ENCODE results near the gene ISCA2.
A peak's percentile ranks its signal among the peaks of the same experiment; 100 is the strongest.
"Not testable (repeated sequence)": the region's sequence is repeated elsewhere in the genome, so short reads cannot be mapped to it uniquely, and the experiment has no call there.

The ISCA2 gene

DNA sequence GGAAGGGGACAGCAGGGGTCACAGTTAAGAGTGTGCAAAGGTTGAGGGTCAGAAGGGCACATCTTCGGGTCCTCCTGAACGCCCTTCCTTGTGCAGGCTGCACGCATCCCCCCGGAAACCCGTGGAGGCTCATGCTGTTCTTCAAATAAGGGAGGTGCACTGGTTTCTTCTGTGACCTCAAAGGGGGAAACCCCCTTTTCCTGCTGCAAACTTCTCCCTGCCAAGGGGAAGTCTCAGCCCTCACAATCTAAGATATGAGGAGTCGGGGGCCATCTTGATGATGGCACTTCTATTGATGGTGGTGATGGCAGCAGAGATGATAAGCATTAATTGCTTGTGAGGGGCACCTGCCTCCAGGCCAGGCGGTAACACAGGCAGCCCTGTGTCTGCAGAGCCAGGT, 40.0 kb downstream of the ISCA2 start:
- H3K4me2 ChIP-seq (ENCODE audit: low read length): no peak overlapping the region
- no peak overlapping the region for H3K18ac ChIP-seq (ENCODE audit: low read length)
- no peak for DNase-seq
- no peaks in the 10 kb centered on the region for H3K36me3 ChIP-seq (ENCODE audit: control insufficient read depth, insufficient read depth, low read length)
- no peak overlapping the region for H3K9ac ChIP-seq (ENCODE audit: low read length)
- no peaks in the 10 kb centered on the region for H3K4me1 ChIP-seq (ENCODE audit: control insufficient read depth, low read depth, low read length)
- H4K8ac ChIP-seq (ENCODE audit: low read depth, low read length): no peak overlapping the region
- no CpG with 5 or more reads among the region's 7 CpGs for WGBS (ENCODE audit: extremely low coverage, insufficient coverage, low lambda C conversion rate)
- H3K4ac ChIP-seq (ENCODE audit: low read depth, low read length): no peak overlapping the region
- H3K56ac ChIP-seq (ENCODE audit: low read length): no peak overlapping the region
- no peak overlapping the region for H3K27ac ChIP-seq (ENCODE audit: low read depth, low read length)
- no peak overlapping the region for H2BK5ac ChIP-seq (ENCODE audit: low read length)
- no peak overlapping the region for H2AK5ac ChIP-seq (ENCODE audit: low read length)
- H3K79me2 ChIP-seq (ENCODE audit: control insufficient read depth, insufficient read depth, low read length): no peaks in the 10 kb centered on the region
- H4K5ac ChIP-seq (ENCODE audit: low read length): no peak overlapping the region
- no peaks in the 10 kb centered on the region for H3K27me3 ChIP-seq (ENCODE audit: insufficient read depth, low read length, poor library complexity)
- H3K79me1 ChIP-seq (ENCODE audit: low read length): no peaks in the 10 kb centered on the region
- no peak overlapping the region for H3K23ac ChIP-seq (ENCODE audit: low read length)
- H2BK120ac ChIP-seq (ENCODE audit: low read depth, low read length): no peak overlapping the region
- no peak overlapping the region for H3K4me3 ChIP-seq (ENCODE audit: low read length)
- H2BK15ac ChIP-seq (replicated peaks; ENCODE audit: low read depth): no peak overlapping the region

DNA sequence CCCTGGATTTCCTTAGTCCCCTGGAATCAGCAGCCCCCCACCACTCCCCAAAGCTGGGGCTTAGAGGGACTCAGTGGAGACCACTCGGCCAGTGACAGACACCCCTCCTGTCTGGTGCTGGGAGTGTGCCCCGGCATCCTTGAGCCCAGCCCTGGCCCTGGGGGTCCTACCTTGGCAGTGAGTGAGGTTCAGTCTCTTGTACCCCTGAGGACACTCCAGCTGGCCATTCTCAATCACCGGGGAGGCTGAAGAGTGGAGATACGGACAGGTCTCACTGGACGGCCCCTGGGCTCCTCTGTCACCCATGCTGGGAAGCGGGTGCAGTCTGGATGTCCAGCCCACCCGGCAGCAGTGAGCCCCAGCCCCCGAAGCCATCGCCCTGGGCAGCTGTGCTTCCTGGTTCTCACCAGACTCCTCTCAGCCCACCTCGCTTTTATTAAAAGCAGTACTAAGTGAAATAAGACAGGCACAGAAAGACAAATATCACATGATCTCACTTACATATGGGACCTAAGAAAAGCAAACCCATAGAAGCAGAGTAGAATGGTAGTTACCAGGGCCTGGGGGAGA, 42.3 kb downstream of the ISCA2 start:
- Histone ChIP-seq H2BK120ac (ENCODE audit: low read depth, low read length) (no peak overlapping the region), H3K36me3 (ENCODE audit: control insufficient read depth, insufficient read depth, low read length) (no peaks in the 10 kb centered on the region), H3K4me1 (ENCODE audit: control insufficient read depth, low read depth, low read length) (no peaks in the 10 kb centered on the region), H2AK5ac (ENCODE audit: low read length) (no peak overlapping the region), H3K79me2 (ENCODE audit: control insufficient read depth, insufficient read depth, low read length) (no peaks in the 10 kb centered on the region), H3K4me3 (ENCODE audit: low read length) (no peak overlapping the region), H3K4ac (ENCODE audit: low read depth, low read length) (no peak overlapping the region), H2BK15ac (replicated peaks; ENCODE audit: low read depth) (no peak overlapping the region), H3K27ac (ENCODE audit: low read depth, low read length) (no peak overlapping the region), H4K8ac (ENCODE audit: low read depth, low read length) (no peak overlapping the region), H3K23ac (ENCODE audit: low read length) (no peak overlapping the region), H3K27me3 (ENCODE audit: insufficient read depth, low read length, poor library complexity) (no peaks in the 10 kb centered on the region), H2BK5ac (ENCODE audit: low read length) (no peak overlapping the region), H3K79me1 (ENCODE audit: low read length) (no peaks in the 10 kb centered on the region), H3K18ac (ENCODE audit: low read length) (no peak overlapping the region), H3K56ac (ENCODE audit: low read length) (no peak overlapping the region), H3K9ac (ENCODE audit: low read length) (no peak overlapping the region), H3K4me2 (ENCODE audit: low read length) (no peak overlapping the region), H4K5ac (ENCODE audit: low read length) (no peak overlapping the region)
- DNase-seq: no peak
- WGBS (ENCODE audit: extremely low coverage, insufficient coverage, low lambda C conversion rate): no CpG with 5 or more reads among the region's 10 CpGs

DNA sequence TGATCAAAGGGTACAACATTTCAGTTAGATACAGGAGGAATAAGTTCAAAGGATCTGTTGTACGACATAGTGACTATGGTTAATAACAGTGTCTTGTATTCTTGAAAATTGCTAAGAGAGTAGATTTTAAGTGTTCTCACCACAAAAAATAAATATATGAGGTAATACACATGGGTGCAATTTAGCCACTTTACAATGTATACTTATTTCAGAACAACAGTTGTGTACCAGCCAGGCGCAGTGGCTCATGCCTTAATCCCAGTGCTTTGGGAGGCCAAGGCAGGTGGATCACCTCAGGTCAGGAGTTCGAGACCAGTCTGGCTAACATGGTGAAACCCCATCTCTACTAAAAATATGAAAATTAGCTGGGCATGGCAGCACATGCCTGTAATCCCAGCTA, 42.8 kb downstream of the ISCA2 start:
- not testable (repeated sequence) for H4K5ac ChIP-seq (ENCODE audit: low read length); H3K36me3 ChIP-seq (ENCODE audit: control insufficient read depth, insufficient read depth, low read length); H3K79me2 ChIP-seq (ENCODE audit: control insufficient read depth, insufficient read depth, low read length); H3K56ac ChIP-seq (ENCODE audit: low read length); H3K18ac ChIP-seq (ENCODE audit: low read length); H2AK5ac ChIP-seq (ENCODE audit: low read length); H3K27ac ChIP-seq (ENCODE audit: low read depth, low read length); H3K4me2 ChIP-seq (ENCODE audit: low read length); H2BK120ac ChIP-seq (ENCODE audit: low read depth, low read length); H3K79me1 ChIP-seq (ENCODE audit: low read length); H3K4me1 ChIP-seq (ENCODE audit: control insufficient read depth, low read depth, low read length); H3K4me3 ChIP-seq (ENCODE audit: low read length); H2BK15ac ChIP-seq (replicated peaks; ENCODE audit: low read depth); DNase-seq; H3K9ac ChIP-seq (ENCODE audit: low read length); H3K23ac ChIP-seq (ENCODE audit: low read length); H3K27me3 ChIP-seq (ENCODE audit: insufficient read depth, low read length, poor library complexity); H4K8ac ChIP-seq (ENCODE audit: low read depth, low read length); H3K4ac ChIP-seq (ENCODE audit: low read depth, low read length); H2BK5ac ChIP-seq (ENCODE audit: low read length)
- WGBS (ENCODE audit: extremely low coverage, insufficient coverage, low lambda C conversion rate): no CpG with 5 or more reads among the region's 3 CpGs

DNA sequence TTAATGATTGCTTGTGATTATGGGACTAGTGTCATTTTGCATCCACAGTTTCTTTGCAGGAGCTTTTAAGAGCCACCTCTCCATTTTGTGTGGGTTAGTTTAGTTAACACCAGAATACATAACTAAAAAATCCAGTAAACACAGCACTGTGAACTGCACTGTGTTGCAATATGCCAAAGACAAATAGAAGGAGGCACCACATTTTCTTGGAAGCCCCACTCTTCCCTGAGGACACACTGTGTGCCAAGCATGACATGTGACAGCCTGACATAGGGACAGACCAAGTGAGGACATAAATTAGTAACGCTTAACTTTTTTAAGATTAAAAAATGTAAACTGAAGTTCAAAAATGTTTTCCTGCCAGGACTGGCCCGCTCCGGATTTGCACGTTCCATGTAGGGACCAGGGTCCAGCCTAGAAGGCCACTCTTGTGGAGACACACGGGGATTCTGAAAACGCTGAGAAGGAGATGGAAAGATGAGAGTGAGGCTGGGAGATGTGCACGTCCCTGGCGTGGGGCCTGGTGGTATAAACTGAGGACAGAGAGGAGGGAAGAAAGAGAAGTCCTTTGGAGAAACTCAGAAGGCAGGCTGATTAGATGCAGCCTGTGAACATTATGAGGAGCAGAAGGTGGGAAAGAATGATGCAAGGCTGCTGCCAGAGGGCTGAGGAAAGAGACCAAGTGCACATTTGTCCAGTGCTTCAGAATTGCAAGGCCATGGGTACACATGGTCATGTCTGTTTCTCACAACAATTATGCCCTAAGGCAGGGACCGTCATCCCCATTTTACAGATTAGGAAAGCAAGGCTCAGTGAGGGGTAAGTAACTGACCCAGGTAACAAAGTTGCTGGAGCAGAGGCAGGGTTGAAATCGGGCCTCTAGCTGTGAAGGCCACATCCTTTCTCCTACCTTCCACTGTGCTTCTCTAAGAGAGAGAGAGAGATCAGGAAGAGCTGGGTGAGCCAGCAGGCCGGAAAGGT, 45.1 kb downstream of the ISCA2 start:
- H3K36me3 ChIP-seq (ENCODE audit: control insufficient read depth, insufficient read depth, low read length): no peaks in the 10 kb centered on the region
- H3K27me3 ChIP-seq (ENCODE audit: insufficient read depth, low read length, poor library complexity): no peaks in the 10 kb centered on the region
- no peak overlapping the region for H2BK5ac ChIP-seq (ENCODE audit: low read length)
- no peaks in the 10 kb centered on the region for H3K79me2 ChIP-seq (ENCODE audit: control insufficient read depth, insufficient read depth, low read length)
- H3K4ac ChIP-seq (ENCODE audit: low read depth, low read length): no peak overlapping the region
- no peak overlapping the region for H3K4me2 ChIP-seq (ENCODE audit: low read length)
- no peak overlapping the region for H2BK15ac ChIP-seq (replicated peaks; ENCODE audit: low read depth)
- no peak overlapping the region for H4K5ac ChIP-seq (ENCODE audit: low read length)
- peak overlapping the region; percentile 66 for H3K23ac ChIP-seq (ENCODE audit: low read length)
- H2BK120ac ChIP-seq (ENCODE audit: low read depth, low read length): no peak overlapping the region
- H3K9ac ChIP-seq (ENCODE audit: low read length): no peak overlapping the region
- H3K27ac ChIP-seq (ENCODE audit: low read depth, low read length): no peak overlapping the region
- H3K18ac ChIP-seq (ENCODE audit: low read length): no peak overlapping the region
- H3K4me1 ChIP-seq (ENCODE audit: control insufficient read depth, low read depth, low read length): no peaks in the 10 kb centered on the region
- no peaks in the 10 kb centered on the region for H3K79me1 ChIP-seq (ENCODE audit: low read length)
- no CpG with 5 or more reads among the region's 11 CpGs for whole genome bisulfite sequencing (ENCODE audit: extremely low coverage, insufficient coverage, low lambda C conversion rate)
- no peak for DNase-seq
- no peak overlapping the region for H2AK5ac ChIP-seq (ENCODE audit: low read length)
- no peak overlapping the region for H3K56ac ChIP-seq (ENCODE audit: low read length)
- H4K8ac ChIP-seq (ENCODE audit: low read depth, low read length): no peak overlapping the region
- H3K4me3 ChIP-seq (ENCODE audit: low read length): no peak overlapping the region

DNA sequence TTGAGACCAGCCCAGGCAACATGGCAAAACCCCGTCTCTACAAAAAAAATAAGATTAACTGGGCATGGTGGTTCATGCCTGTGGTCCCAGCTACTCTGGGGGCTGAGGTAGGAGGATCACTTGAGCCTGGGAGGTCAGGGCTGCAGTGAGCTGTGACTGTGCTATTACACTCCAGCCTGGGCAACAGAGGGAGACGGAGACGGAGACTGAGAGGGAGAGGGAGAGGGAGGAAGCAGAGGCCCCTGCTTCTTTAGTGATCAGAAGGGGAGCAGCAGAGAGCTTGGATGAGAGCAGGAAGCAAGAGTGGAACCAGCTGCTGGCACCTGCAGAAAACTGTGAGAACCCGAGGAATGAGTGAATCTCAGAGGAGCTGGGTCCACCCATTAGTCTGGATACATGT, 45.9 kb downstream of the ISCA2 start:
- Histone ChIP-seq H3K4me2 (ENCODE audit: low read length) (no peak overlapping the region), H4K8ac (ENCODE audit: low read depth, low read length) (no peak overlapping the region), H3K36me3 (ENCODE audit: control insufficient read depth, insufficient read depth, low read length) (no peaks in the 10 kb centered on the region), H3K56ac (ENCODE audit: low read length) (no peak overlapping the region), H3K27me3 (ENCODE audit: insufficient read depth, low read length, poor library complexity) (no peaks in the 10 kb centered on the region), H3K4ac (ENCODE audit: low read depth, low read length) (no peak overlapping the region), H2BK15ac (replicated peaks; ENCODE audit: low read depth) (no peak overlapping the region), H3K27ac (ENCODE audit: low read depth, low read length) (no peak overlapping the region), H3K4me1 (ENCODE audit: control insufficient read depth, low read depth, low read length) (no peaks in the 10 kb centered on the region), H2AK5ac (ENCODE audit: low read length) (no peak overlapping the region), H3K18ac (ENCODE audit: low read length) (no peak overlapping the region), H3K9ac (ENCODE audit: low read length) (no peak overlapping the region), H2BK5ac (ENCODE audit: low read length) (no peak overlapping the region), H3K23ac (ENCODE audit: low read length) (no peak overlapping the region), H4K5ac (ENCODE audit: low read length) (no peak overlapping the region), H3K79me1 (ENCODE audit: low read length) (no peaks in the 10 kb centered on the region), H3K4me3 (ENCODE audit: low read length) (no peak overlapping the region), H2BK120ac (ENCODE audit: low read depth, low read length) (no peak overlapping the region), H3K79me2 (ENCODE audit: control insufficient read depth, insufficient read depth, low read length) (no peaks in the 10 kb centered on the region)
- no CpG with 5 or more reads among the region's 4 CpGs for WGBS (ENCODE audit: extremely low coverage, insufficient coverage, low lambda C conversion rate)
- no peak for DNase-seq
